ENCODE data around the gene E2F4. TPM values are rescaled to one million over a fixed set of nuclear protein-coding genes. Genes with fewer than 3 reads are reported as not detected.
A peak's percentile ranks its signal among the peaks of the same experiment; 100 is the strongest.

Gene E2F4
- total RNA-seq, 1 donor from 2014 or later: 78.1 TPM

GRCh38 chr16:67226295-67226803 is 34.4 kb downstream of the E2F4 start:
- Histone ChIP-seq H3K27me3 (no peaks in the 10 kb centered on the region), H3K9me3 (no peaks in the 10 kb centered on the region), H3K4me1 (peaks cover 21% of the 10 kb centered on the region), H3K36me3 (peaks cover 0 to 31% of the 10 kb centered on the region in 2 donors), H3K4me3 (peak overlapping the region; percentile 96), H3K27ac (peak overlapping the region; percentile 83)
- TF ChIP-seq, protein P1, sequence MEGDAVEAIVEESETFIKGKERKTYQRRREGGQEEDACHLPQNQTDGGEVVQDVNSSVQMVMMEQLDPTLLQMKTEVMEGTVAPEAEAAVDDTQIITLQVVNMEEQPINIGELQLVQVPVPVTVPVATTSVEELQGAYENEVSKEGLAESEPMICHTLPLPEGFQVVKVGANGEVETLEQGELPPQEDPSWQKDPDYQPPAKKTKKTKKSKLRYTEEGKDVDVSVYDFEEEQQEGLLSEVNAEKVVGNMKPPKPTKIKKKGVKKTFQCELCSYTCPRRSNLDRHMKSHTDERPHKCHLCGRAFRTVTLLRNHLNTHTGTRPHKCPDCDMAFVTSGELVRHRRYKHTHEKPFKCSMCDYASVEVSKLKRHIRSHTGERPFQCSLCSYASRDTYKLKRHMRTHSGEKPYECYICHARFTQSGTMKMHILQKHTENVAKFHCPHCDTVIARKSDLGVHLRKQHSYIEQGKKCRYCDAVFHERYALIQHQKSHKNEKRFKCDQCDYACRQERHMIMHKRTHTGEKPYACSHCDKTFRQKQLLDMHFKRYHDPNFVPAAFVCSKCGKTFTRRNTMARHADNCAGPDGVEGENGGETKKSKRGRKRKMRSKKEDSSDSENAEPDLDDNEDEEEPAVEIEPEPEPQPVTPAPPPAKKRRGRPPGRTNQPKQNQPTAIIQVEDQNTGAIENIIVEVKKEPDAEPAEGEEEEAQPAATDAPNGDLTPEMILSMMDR (IDR thresholded peaks at IDR 0.05): no peak
- TF ChIP-seq POLR2A (IDR thresholded peaks at IDR 0.05): no peak
- no peak for TF ChIP-seq POLR2AphosphoS5 (IDR thresholded peaks at IDR 0.05; ENCODE audit: insufficient read depth in 1 of 2, low read depth in 1 of 2)
- intact Hi-C loops (cut with DNase I): no loop called here
- DNase-seq (ENCODE audit: extremely low spot score in 2 of 2): no peak

DNA sequence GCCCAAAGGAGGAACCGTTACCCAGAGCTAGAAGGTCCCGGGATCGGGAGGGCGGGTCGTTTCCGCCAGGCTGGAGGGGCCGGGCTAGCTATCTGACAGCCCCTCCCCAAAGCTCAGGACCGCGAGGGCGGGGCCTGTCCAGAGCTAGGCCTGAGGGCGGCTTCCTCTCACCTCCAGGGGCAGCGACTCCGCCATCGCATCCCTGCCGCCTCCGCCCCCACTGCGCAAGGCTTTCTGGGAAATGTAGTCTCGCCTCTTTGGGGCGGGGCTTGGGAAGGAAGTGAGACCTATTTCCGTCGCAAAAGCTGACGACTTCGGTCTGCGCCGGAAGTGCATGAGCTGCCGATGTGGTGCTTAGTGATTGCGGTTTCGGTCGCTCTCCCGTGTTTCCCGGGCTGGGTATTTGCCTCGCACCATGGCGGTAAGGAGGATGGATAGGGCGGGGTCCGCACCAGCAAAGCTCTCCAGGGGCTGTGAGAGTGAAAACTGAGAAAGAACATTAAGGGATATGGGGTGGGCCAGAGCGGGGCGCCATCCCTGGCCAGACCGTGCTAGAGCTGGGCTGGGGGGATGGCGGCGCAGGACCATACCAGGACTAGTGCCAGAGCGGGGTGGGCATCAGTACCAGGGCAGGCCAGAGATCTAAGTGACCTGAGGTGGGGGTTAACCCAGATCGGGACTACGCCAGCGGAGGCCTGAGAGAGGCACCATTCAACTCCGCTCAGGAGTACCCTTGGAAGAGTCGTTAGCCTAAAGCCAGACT is 35.0 kb downstream of the E2F4 start, which contains the start of gene TMEM208:
Gene TMEM208, plus strand, starts transcription at position 327 of the 763 bp plus-strand sequence. Its CDS starts 89 bp downstream, at position 416.
- H3K4me1 ChIP-seq: peaks cover 21% of the 10 kb centered on the region
- intact Hi-C loops (cut with DNase I): no loop called here

GRCh38 chr16:67227567-67227921 is 35.6 kb downstream of the E2F4 start:
- Histone ChIP-seq H3K9me3 (no peaks in the 10 kb centered on the region), H3K4me1 (peaks cover 21% of the 10 kb centered on the region), H3K36me3 (peaks cover 0 to 38% of the 10 kb centered on the region in 2 donors), H3K27ac (peak overlapping the region; percentile 83), H3K4me3 (peak overlapping the region; percentile 96), H3K27me3 (no peaks in the 10 kb centered on the region)
- intact Hi-C loops (cut with DNase I): no loop called here
- DNase-seq (ENCODE audit: extremely low spot score in 2 of 2): no peak
- TF ChIP-seq POLR2AphosphoS5 (IDR thresholded peaks at IDR 0.05; ENCODE audit: insufficient read depth in 1 of 2, low read depth in 1 of 2): no peak
- no peak for TF ChIP-seq POLR2A (IDR thresholded peaks at IDR 0.05)
- TF ChIP-seq, protein P1 (IDR thresholded peaks at IDR 0.05): no peak

More for the DNA sequence above, 35.0 kb downstream of the E2F4 start, which contains the start of gene TMEM208:
- Histone ChIP-seq H3K27me3 (no peaks in the 10 kb centered on the region), H3K4me3 (peak within 1 kb of the TSS; percentile 96), H3K27ac (peak within 1 kb of the TSS; percentile 83), H3K9me3 (no peaks in the 10 kb centered on the region), H3K36me3 (peaks cover 0 to 38% of the 10 kb centered on the region in 2 donors)
- TF ChIP-seq, protein P1 (IDR thresholded peaks at IDR 0.05): peak in 2 of 3 experiments; percentile 5 to 43
- TF ChIP-seq POLR2AphosphoS5 (IDR thresholded peaks at IDR 0.05; ENCODE audit: insufficient read depth in 1 of 2, low read depth in 1 of 2) (peak; percentile 97 to 100), POLR2A (IDR thresholded peaks at IDR 0.05) (peak in 1 of 2 donors; percentile 37)
- peak; percentile 98 to 99 for DNase-seq (ENCODE audit: extremely low spot score in 2 of 2)

DNA sequence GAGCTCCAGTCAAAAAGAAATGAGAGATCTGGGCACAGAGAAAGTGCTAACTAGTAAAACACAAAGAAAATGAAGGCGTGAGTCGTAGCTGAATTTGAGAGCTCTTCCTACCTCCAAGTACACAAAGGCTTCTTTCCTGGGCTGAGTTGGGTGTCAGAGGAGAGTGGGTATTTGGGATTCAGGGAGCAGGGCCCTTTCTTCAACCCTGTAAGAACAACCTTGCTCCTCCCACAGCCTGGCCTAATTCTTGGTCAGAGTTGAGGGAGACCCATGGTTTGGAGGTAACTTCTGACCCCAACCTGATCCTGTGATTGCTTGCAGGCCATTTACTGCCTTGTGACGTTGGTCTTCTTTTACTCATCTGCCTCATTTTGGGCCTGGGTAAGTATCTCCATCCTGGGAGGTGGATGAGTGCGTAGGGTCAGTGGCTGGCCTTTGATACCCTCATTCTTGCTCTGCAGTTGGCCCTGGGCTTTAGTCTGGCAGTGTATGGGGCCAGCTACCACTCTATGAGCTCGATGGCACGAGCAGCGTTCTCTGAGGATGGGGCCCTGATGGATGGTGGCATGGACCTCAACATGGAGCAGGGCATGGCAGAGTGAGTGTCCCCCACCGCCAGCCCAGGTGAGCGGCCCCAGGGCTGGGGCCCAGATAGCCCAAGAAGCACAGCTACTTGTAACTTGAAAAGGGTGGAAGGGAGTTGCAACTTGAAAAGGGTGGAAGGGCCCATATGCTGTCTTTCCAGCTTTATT is 36.3 kb downstream of the E2F4 start:
- intact Hi-C loops (cut with DNase I): no loop called here
- Histone ChIP-seq H3K4me1 (peaks cover 21% of the 10 kb centered on the region), H3K9me3 (no peaks in the 10 kb centered on the region), H3K4me3 (peak overlapping the region in 1 of 2 donors; percentile 96), H3K36me3 (peaks cover 0 to 39% of the 10 kb centered on the region in 2 donors), H3K27me3 (no peaks in the 10 kb centered on the region), H3K27ac (no peak overlapping the region)
- TF ChIP-seq POLR2AphosphoS5 (IDR thresholded peaks at IDR 0.05; ENCODE audit: insufficient read depth in 1 of 2, low read depth in 1 of 2) (no peak), POLR2A (IDR thresholded peaks at IDR 0.05) (no peak)
- TF ChIP-seq, protein P1 (IDR thresholded peaks at IDR 0.05): no peak
- no peak for DNase-seq (ENCODE audit: extremely low spot score in 2 of 2)
